ENCODE measurements around the gene FAM83C.
"Not testable (repeated sequence)": the region's sequence is repeated elsewhere in the genome, so short reads cannot be mapped to it uniquely, and the experiment has no call there.

Gene FAM83C

DNA sequence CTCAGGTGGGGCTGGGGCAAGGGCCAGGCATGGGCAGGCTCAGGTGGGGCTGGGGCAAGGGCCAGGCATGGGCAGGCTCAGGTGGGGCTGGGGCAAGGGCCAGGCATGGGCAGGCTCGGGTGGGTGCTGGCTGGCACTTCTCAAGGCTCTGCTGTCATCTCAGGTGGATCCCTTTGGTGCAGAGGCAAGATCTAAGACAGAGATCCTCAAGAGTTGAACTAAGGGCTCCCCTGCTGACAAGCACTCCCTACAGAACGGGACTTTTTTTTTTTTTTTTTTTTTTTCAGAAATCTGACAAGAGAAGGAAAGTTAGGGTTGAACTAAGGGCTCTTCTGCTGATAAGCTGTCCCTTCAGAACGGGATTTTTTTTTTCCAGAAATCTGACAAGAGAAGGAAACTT lies 39.2 kb downstream of the FAM83C start:
- in situ Hi-C loops (cut with HindIII; ENCODE audit: low sequenced_read_pairs): no loop called here
- TF ChIP-seq, protein P1, sequence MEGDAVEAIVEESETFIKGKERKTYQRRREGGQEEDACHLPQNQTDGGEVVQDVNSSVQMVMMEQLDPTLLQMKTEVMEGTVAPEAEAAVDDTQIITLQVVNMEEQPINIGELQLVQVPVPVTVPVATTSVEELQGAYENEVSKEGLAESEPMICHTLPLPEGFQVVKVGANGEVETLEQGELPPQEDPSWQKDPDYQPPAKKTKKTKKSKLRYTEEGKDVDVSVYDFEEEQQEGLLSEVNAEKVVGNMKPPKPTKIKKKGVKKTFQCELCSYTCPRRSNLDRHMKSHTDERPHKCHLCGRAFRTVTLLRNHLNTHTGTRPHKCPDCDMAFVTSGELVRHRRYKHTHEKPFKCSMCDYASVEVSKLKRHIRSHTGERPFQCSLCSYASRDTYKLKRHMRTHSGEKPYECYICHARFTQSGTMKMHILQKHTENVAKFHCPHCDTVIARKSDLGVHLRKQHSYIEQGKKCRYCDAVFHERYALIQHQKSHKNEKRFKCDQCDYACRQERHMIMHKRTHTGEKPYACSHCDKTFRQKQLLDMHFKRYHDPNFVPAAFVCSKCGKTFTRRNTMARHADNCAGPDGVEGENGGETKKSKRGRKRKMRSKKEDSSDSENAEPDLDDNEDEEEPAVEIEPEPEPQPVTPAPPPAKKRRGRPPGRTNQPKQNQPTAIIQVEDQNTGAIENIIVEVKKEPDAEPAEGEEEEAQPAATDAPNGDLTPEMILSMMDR (IDR thresholded peaks at IDR 0.05; ENCODE audit: low read depth, low read length, missing control alignments): no peak
- no peak overlapping the region for H3K4me3 ChIP-seq (ENCODE audit: low read depth, low read length)
- DNase-seq (ENCODE audit: low read depth): no peak

DNA sequence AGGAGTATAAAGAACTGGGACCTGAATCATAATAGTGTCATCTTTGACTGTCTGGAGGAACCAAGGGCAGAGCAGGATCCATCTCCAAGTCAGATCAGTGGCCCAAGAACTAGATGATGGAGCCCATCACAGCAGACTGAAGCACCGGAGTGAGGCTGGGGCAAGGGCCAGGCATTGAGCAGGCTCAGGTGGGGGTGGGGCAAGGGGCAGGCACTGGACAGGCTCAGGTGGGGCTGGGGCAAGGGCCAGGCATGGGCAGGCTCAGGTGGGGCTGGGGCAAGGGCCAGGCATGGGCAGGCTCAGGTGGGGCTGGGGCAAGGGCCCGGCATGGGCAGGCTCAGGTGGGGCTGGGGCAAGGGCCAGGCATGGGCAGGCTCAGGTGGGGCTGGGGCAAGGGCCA lies 39.6 kb downstream of the FAM83C start:
- DNase-seq (ENCODE audit: low read depth); H3K4me3 ChIP-seq (ENCODE audit: low read depth, low read length); in situ Hi-C loops (cut with HindIII; ENCODE audit: low sequenced_read_pairs): not testable (repeated sequence)

DNA sequence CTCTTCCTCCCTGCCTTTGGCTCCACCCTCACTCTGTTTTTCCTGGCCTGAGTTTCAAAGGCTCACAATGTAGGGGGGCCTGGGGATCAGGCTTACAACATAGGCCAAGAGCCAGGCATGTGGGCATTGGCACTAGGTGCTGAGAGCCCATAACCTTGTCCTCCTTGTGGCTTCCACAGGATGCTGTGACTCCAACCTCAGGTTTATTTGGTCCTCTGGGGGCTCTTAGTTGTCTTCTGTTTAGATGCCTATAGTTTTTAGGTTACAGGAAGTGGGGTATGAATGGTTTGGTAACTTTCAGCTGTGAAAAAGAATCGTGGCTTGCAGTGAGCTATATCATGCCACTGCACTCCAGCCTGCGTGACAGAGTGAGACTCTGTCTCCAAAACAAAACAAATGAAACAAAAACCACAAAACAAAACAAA lies 40.2 kb downstream of the FAM83C start:
- no peak overlapping the region for H3K4me3 ChIP-seq (ENCODE audit: low read depth, low read length)
- no peak for DNase-seq (ENCODE audit: low read depth)
- TF ChIP-seq, protein P1 (IDR thresholded peaks at IDR 0.05; ENCODE audit: low read depth, low read length, missing control alignments): no peak
- in situ Hi-C loops (cut with HindIII; ENCODE audit: low sequenced_read_pairs): no loop called here

DNA sequence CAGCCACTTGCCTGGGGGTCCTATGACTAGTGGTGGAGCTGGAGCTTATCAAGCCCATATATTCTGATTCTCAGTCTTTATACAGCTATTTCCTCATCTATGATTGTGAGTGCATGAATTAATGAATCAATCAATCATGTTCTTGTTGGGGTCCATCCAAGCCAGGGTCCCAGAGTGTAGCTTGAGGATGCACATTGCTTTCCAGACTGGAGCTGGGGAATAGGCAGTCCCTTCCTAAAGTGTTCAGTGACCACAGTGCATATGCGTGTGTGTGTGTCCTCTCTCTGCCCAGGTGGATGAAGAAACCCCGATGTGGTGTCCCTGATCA lies 40.6 kb downstream of the FAM83C start:
- no peak overlapping the region for H3K4me3 ChIP-seq (ENCODE audit: low read depth, low read length)

DNA sequence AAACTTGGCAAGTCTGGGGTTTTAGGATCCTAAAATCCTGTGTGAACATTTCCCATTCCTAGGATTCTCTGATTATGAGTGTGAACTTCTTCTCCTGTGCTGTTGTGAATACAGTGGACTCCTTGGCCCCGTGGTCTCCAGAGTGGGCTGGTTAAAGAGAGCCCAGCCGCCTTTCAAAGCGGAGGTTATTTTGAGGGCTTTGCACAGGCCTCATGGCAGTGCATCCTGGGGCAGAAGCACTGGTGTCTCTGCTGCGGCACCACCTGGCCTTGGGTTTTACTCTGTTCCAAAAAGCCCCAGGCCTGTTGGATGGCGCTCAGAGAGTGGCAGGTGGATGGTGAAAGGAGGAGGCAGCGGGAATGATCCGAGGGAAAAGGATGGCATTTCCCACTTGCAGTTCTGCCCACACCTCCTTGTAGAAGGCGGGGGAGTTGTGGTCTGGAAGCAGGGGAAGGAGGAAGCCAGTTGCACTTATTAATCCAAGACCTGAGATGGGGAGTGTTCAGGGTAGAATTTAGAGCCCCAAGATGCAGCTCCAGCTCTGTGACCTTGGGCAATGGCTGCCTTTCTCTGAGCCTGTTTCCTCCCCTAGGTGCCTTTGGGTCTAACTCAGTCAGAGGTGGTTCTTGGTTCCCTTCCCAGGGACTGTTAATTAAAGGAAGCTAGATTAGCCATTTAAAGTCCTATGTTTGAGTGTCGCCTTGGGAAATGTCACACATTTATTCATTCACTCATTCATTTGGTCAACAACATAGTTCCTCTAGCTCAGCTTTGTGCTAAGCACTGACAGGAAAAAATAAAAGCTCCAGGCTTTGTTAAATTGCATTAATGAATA lies 43.4 kb downstream of the FAM83C start:
- no peak overlapping the region for H3K4me3 ChIP-seq (ENCODE audit: low read depth, low read length)
- in situ Hi-C loops (cut with HindIII; ENCODE audit: low sequenced_read_pairs): no loop called here
- no peak for DNase-seq (ENCODE audit: low read depth)
- TF ChIP-seq, protein P1 (IDR thresholded peaks at IDR 0.05; ENCODE audit: low read depth, low read length, missing control alignments): no peak

More for the DNA sequence above, 40.6 kb downstream of the FAM83C start:
- in situ Hi-C loops (cut with HindIII; ENCODE audit: low sequenced_read_pairs): no loop called here
- DNase-seq (ENCODE audit: low read depth): no peak
- TF ChIP-seq, protein P1 (IDR thresholded peaks at IDR 0.05; ENCODE audit: low read depth, low read length, missing control alignments): no peak

DNA sequence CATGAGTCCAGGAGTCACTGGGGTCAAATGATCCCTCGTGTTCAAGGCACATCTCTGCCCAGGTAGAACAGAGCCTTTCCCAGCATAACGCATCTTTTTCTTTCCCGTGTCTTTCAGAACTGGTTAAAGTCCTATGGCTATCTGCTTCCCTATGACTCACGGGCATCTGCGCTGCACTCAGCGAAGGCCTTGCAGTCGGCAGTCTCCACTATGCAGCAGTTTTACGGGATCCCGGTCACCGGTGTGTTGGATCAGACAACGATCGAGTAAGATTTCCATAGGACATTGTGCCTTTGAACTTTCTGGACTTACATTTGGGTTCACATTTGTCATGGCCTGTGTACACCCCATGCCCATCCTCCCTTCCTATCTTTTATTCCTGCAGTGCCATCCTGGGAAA lies 45.5 kb downstream of the FAM83C start:
- in situ Hi-C loops (cut with HindIII; ENCODE audit: low sequenced_read_pairs): no loop called here
- no peak for DNase-seq (ENCODE audit: low read depth)
- H3K4me3 ChIP-seq (ENCODE audit: low read depth, low read length): no peak overlapping the region
- TF ChIP-seq, protein P1 (IDR thresholded peaks at IDR 0.05; ENCODE audit: low read depth, low read length, missing control alignments): no peak

DNA sequence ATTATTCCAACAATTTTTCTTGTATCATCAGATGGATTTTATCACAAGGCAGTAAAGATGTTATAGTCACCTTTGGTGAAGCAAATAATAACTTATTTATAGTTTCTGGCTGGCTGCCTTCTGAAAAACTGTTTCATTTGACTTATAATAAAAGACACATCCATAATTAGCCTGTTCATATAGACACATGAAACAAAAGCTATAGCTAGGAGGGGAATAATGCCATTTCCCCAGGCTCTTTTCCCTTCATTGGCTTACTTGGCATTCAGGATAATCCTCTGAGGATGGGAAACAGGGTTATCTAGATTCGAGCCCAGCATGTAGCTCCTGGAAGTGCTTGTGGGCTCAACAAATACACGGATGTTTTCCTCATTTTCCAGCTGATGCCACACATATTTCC lies 48.2 kb downstream of the FAM83C start:
- in situ Hi-C loops (cut with HindIII; ENCODE audit: low sequenced_read_pairs): no loop called here
- TF ChIP-seq, protein P1 (IDR thresholded peaks at IDR 0.05; ENCODE audit: low read depth, low read length, missing control alignments): no peak
- no peak overlapping the region for H3K4me3 ChIP-seq (ENCODE audit: low read depth, low read length)
- no peak for DNase-seq (ENCODE audit: low read depth)
